Dedifferentiated amniotic fluid mesenchymal stem cell (primary cell): ENCODE results near the gene ACOT11.

Source experiments
- DNase-seq: peaks from one replicate; pipeline ENCODE4 v3.0.0-alpha.2; 2016; ENCODE audit errors: extremely low spot score

Gene ACOT11

DNA sequence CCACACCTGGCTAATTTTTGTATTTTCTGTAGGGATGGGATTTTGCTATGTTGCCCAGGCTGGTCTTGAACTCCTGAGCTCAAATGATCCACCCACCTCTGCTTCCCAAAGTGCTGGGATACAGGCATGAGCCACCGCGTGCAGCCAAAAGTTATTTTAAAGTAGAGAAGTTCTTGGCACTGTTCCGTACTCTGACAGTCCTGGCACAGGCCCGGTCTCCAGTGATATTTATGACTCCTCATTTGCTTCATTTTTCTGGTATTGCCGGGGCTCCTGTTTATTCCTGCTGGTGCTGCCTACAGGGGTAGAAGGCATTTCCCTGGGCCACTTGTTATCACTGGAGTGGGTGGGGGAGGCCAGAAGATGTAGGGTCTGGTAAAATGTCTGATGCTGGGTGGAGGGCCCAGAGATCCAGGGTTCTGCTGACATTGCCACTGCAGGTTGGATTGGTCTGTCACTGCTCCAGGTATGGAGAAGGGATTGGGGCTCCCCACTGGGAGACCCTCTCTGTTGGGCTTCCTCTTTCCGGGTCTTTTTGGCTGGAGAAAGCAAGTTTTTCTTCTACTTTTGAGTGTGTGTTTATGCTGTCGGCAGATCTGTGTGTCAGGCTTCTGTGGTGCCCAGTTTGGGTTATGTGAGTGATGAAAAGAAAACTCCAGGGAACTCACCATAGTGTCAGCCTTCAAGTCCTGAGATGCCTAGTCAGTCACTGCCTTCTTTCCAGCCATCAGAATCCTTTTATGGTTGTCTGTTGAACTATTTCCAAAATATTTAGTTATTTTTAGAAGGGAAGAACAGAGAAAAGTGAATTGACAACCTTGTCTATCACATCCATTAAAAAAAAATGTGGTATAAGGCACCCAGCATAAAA lies 98.0 kb downstream of the ACOT11 start:
- DNase-seq: no peak

GRCh38 chr1:54649130-54649898 lies 101.3 kb downstream of the ACOT11 start:
- DNase-seq: no peak

DNA sequence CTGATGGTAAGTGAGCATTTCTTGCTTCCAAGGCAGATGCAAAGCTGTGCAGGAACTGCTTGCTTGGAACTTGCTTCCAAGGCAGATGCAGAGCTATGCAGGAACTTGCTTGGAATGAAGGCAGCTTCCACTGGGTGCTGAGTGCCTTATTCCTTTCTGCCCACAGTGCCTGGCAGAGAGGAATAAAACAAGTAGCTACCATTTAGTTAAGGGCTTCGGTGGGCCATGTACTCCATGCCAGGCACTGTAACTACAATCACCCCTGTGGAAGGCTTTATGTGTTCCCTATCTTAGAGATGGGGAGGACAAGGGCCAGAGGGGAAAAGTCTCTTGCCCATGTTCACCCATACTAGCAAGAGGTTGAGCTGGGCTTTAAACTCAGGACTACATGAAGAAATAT lies 101.9 kb downstream of the ACOT11 start:
- DNase-seq: no peak

- DNase-seq: no peak
Observed at GRCh38 chr1:54650417-54650816, 102.4 kb downstream of the ACOT11 start.

DNA sequence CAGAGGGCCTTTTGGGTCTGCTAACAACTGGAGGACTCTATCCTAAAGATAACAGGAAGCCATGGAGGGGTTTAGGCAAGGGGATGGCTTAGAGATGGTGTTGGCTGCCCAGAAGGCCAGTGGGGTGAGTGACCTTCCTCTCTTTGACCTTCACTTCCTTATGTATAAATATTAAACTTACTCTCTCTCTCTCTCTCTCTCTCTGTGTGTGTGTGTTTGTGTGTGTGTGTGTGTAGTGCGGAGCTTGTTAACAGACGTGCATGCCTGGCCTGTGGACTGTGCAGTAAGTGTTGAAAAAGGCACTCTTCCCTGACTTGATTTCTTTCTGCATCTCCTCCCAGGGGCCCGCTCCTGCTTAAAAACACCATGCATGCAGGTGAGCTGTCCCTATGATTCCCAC lies 103.6 kb downstream of the ACOT11 start:
- no peak for DNase-seq

- DNase-seq: no peak
Observed at GRCh38 chr1:54652168-54652567, 104.1 kb downstream of the ACOT11 start.

DNA sequence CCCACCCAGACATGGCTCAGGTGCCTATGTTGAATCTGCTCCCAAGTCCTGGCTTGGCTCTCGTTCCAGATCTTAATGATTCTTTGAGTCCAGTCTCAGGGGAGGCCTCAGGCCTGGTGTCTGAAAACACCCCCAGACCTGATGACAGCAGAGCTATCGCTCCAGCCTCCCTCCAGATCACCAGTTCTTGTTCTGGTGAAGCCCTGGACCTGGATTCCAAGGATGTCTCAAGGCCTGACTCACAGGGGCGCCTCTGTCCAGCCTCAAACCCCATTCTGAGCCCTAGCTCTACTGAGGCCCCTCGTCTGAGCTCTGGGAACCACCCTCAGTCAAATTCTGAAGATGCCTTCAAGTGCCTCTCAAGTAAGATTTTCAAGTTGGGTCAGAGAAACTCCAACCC lies 105.0 kb downstream of the ACOT11 start:
- no peak for DNase-seq

- no peak for DNase-seq
Observed at GRCh38 chr1:54658164-54658913, 110.3 kb downstream of the ACOT11 start.
